Fibroblast of lung (primary cell): Measurements from ENCODE around the gene RCOR3. TPM values are rescaled to one million over a fixed set of nuclear protein-coding genes. Genes with fewer than 3 reads are reported as not detected.

ENCODE experiments used
- DNase-seq, 2 donors: peaks; one replicate each; pipeline versions ENCODE4 v3.0.0 to v3.0.0-alpha.2; 2010; ENCODE audit warnings: low read depth in 2 of 2
- H2AFZ ChIP-seq: 2 replicates; pipeline ENCODE4 v1.5.1; 2012; ENCODE audit warnings: low read length, control low read depth, inconsistent platforms
- H3K27ac ChIP-seq: 2 replicates; pipeline ENCODE4 v1.5.1; 2011; ENCODE audit warnings: low read length, control low read depth; ENCODE audit not compliant: insufficient read depth
- H3K27me3 ChIP-seq: 2 replicates; pipeline ENCODE4 v1.5.1; 2011; ENCODE audit warnings: mild to moderate bottlenecking, low read length; ENCODE audit not compliant: control insufficient read depth, insufficient read depth
- H3K36me3 ChIP-seq: 2 replicates; pipeline ENCODE4 v1.5.1; 2011; ENCODE audit warnings: low read length; ENCODE audit not compliant: control insufficient read depth, insufficient read depth
- H3K4me1 ChIP-seq: 2 replicates; pipeline ENCODE4 v1.5.1; 2011; ENCODE audit warnings: low read length; ENCODE audit not compliant: control insufficient read depth, insufficient read depth; ENCODE audit errors: extremely low read depth
- H3K4me2 ChIP-seq: 2 replicates; pipeline ENCODE4 v1.5.1; 2011; ENCODE audit warnings: low read length, control low read depth; ENCODE audit not compliant: insufficient read depth; ENCODE audit errors: extremely low read depth
- H3K4me3 ChIP-seq, 4 experiments: fragments of 200-600 bp in 1 of 4; sonication (generic) in 1 of 4; replicated peaks in 1 of 4; 2 replicates each; pipeline ENCODE4 v1.5.1; 2011 to 2016; ENCODE audit warnings: low read length in 4 of 4, low read depth in 3 of 4, mild to moderate bottlenecking in 3 of 4, control low read depth in 2 of 4, inconsistent platforms in 1 of 4, mixed read lengths in 1 of 4; ENCODE audit not compliant: insufficient read depth in 1 of 4; ENCODE audit errors: control extremely low read depth in 1 of 4
- H3K79me2 ChIP-seq: 2 replicates; pipeline ENCODE4 v1.5.1; 2012; ENCODE audit warnings: mild to moderate bottlenecking, low read length, inconsistent platforms; ENCODE audit not compliant: control insufficient read depth, insufficient read depth
- H3K9ac ChIP-seq: 2 replicates; pipeline ENCODE4 v1.5.1; 2011; ENCODE audit warnings: mild to moderate bottlenecking, low read length, control low read depth; ENCODE audit not compliant: insufficient read depth
- H3K9me3 ChIP-seq: 2 replicates; pipeline ENCODE4 v1.5.1; 2012; ENCODE audit warnings: low read depth, low read length; ENCODE audit not compliant: control insufficient read depth, insufficient read depth
- H4K20me1 ChIP-seq: 2 replicates; pipeline ENCODE4 v1.5.1; 2011; ENCODE audit warnings: low read length; ENCODE audit not compliant: control insufficient read depth, insufficient read depth; ENCODE audit errors: extremely low read depth
- CTCF ChIP-seq, 2 donors: IDR thresholded peaks in 1 of 2; conservative IDR thresholded peaks in 1 of 2; 1 replicate in 1 of 2; 2 replicates in 1 of 2; pipeline ENCODE4 v1.5.1; 2011 to 2012; ENCODE audit warnings: low read length in 2 of 2, control low read depth in 1 of 2, inconsistent platforms in 1 of 2, low read depth in 1 of 2, mild to moderate bottlenecking in 1 of 2
- EZH2 ChIP-seq: IDR thresholded peaks from 2 replicates; pipeline ENCODE4 v1.5.1; 2012; ENCODE audit warnings: low read length, control low read depth, mild to moderate bottlenecking; ENCODE audit errors: missing control alignments
- polyA plus RNA-seq, 2 donors: library from polyadenylated mRNA; depleted of rRNA in 1 of 2; stranded (reverse) in 1 of 2; unstranded in 1 of 2; fragments of >200 nt; gene quantifications; 2 replicates each; pipeline ENCODE4 v1.2.1, GENCODE V29; 2011 to 2012; ENCODE audit warnings: missing spikeins in 1 of 2
- total RNA-seq: library from RNA; depleted of rRNA; stranded (reverse); fragments of >200 nt; gene quantifications from 2 replicates; pipeline ENCODE4 v1.2.1, GENCODE V29; 2014

RCOR3 gene
- total and polyA plus RNA-seq, 2 donors (not counting 1 experiment from before 2014, with no cell fraction given): 24.9 to 38.1 TPM

- no peaks in the 10 kb centered on the region for H3K9me3 ChIP-seq
- no peaks in the 10 kb centered on the region for H3K36me3 ChIP-seq
- H3K79me2 ChIP-seq: no peaks in the 10 kb centered on the region
- H3K4me2 ChIP-seq: no peak overlapping the region
- H3K4me1 ChIP-seq: no peaks in the 10 kb centered on the region
- no peaks in the 10 kb centered on the region for H3K27me3 ChIP-seq
- H3K4me3 ChIP-seq: no peak overlapping the region
- TF ChIP-seq EZH2 (no peak), CTCF (conservative IDR thresholded peaks at IDR 0.05 in 1 of 2, IDR thresholded peaks at IDR 0.05 in 1 of 2; ENCODE audit: low read depth in 1 of 2, low read length in 2 of 2) (no peak)
- H3K9ac ChIP-seq: no peak overlapping the region
- no peak overlapping the region for H3K27ac ChIP-seq
- DNase-seq: no peak
- no peaks in the 10 kb centered on the region for H4K20me1 ChIP-seq
- H2AFZ ChIP-seq: no peak overlapping the region
Observed at GRCh38 chr1:211361202-211361601, 102.0 kb downstream of the RCOR3 start.

Other genes starting within 250 kb of the RCOR3 start
- 0.17 and 0.26 TPM in 2 replicates for gene KCNH1, start 125.2 kb upstream of the RCOR3 start, total RNA-seq
- 0.08 and 1.5 TPM in 2 replicates for gene KCNH1, start 125.2 kb upstream of the RCOR3 start, polyA plus RNA-seq
- gene TRAF5, start 67.5 kb downstream of the RCOR3 start, total RNA-seq: 12.1 and 13.5 TPM in 2 replicates
- gene TRAF5, start 67.5 kb downstream of the RCOR3 start, polyA plus RNA-seq: 8.6 and 20.9 TPM in 2 replicates
- not detected in 2 replicates for gene RD3, start 232.8 kb downstream of the RCOR3 start, total RNA-seq
- not detected in 2 replicates for gene RD3, start 232.8 kb downstream of the RCOR3 start, polyA plus RNA-seq